GM19397 (cell line): ENCODE results near the gene TUSC2.

ENCODE experiments used
- ATAC-seq: cut with Tn5 transposase; IDR thresholded peaks from one replicate; pipeline ENCODE4 v1.9.1; 2021; ENCODE audit warnings: mild to moderate bottlenecking, moderate library complexity; ENCODE audit not compliant: unreplicated experiment

TUSC2 gene

GRCh38 chr3:50337175-50337861 is 9.3 kb upstream of the TUSC2 start:
- ATAC-seq, result peak; percentile 74

- ATAC-seq, result peak; percentile 26
Measured at GRCh38 chr3:50336452-50337174, 8.6 kb upstream of the TUSC2 start.

GRCh38 chr3:50334339-50335075 is 6.5 kb upstream of the TUSC2 start:
- ATAC-seq, result no peak

GRCh38 chr3:50333744-50334328 is 5.8 kb upstream of the TUSC2 start:
- no peak for ATAC-seq

- no peak for ATAC-seq
Measured at GRCh38 chr3:50331364-50331907, 3.4 kb upstream of the TUSC2 start.

GRCh38 chr3:50330330-50330729 is 2.3 kb upstream of the TUSC2 start:
- ATAC-seq, result no peak

- ATAC-seq, result no peak
Measured at GRCh38 chr3:50327129-50327528, 894 bp downstream of the TUSC2 start.

- ATAC-seq, result no peak
Measured at GRCh38 chr3:50326182-50326541, 1.9 kb downstream of the TUSC2 start.

GRCh38 chr3:50325497-50326181 is 2.4 kb downstream of the TUSC2 start:
- ATAC-seq, result no peak

GRCh38 chr3:50325113-50325480 is 2.9 kb downstream of the TUSC2 start:
- ATAC-seq, result no peak

GRCh38 chr3:50324351-50325112 is 3.5 kb downstream of the TUSC2 start:
- no peak for ATAC-seq

GRCh38 chr3:50323614-50324199 is 4.3 kb downstream of the TUSC2 start:
- no peak for ATAC-seq

GRCh38 chr3:50323092-50323600 is 4.9 kb downstream of the TUSC2 start:
- no peak for ATAC-seq

- no peak for ATAC-seq
Measured at GRCh38 chr3:50322386-50323091, 5.5 kb downstream of the TUSC2 start, which contains the start of gene HYAL2. HYAL2 (minus strand) TSS chr3:50322745; CDS start chr3:50320489, 2,256 bp downstream.

GRCh38 chr3:50322115-50322385 is 6.0 kb downstream of the TUSC2 start:
- ATAC-seq, result no peak

- ATAC-seq, result peak; percentile 80
Measured at GRCh38 chr3:50321336-50322114, 6.5 kb downstream of the TUSC2 start.

GRCh38 chr3:50320853-50321335 is 7.1 kb downstream of the TUSC2 start:
- ATAC-seq, result peak; percentile 55
